ENCODE measurements around the gene COL19A1.
"Not testable (repeated sequence)": the region's sequence is repeated elsewhere in the genome, so short reads cannot be mapped to it uniquely, and the experiment has no call there.

The COL19A1 gene

DNA sequence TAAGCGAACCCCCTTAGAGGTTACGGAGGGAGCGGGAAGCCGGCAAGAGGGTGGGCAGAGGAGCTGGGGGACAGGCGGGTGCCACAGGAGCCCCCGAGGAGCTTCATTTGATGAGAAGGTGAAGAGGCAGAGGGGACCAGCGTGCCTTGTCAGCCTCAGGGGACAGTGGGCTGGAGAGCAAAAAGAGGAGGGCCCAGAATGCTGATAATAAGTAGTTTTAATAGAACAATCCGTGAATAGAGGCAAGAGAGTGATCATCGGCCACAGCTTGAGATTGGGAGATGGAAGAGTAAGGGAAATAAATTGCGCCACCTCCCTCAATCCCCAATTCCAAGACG lies 1.3 kb downstream of the COL19A1 start:
- no peak for DNase-seq

DNA sequence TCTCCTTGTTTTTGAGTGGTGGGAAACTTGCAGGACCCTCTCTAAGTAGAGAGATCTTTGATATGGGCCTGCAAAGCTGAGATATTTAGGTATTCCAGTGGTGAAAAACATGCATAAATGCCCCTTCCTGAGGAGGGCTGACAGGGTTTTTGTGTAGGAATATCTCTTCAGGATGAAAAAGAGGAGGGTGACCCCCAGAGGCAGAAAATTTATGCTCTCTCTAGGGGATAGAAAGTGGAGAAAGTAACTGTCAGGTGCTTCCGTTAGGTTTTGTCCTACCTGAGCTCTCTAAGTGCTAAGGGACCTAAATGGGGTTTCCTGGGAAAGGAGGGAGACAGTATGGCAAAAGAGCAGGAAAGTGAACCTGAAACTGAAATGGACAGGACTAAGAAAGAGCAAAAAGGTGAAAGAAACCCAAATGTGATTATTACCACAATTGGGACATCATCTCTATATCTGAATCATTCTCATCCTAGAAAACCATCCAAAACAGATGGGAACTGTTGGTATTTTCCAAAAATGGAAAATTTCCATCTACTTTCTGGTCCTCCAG lies 2.0 kb downstream of the COL19A1 start:
- no peak for DNase-seq

DNA sequence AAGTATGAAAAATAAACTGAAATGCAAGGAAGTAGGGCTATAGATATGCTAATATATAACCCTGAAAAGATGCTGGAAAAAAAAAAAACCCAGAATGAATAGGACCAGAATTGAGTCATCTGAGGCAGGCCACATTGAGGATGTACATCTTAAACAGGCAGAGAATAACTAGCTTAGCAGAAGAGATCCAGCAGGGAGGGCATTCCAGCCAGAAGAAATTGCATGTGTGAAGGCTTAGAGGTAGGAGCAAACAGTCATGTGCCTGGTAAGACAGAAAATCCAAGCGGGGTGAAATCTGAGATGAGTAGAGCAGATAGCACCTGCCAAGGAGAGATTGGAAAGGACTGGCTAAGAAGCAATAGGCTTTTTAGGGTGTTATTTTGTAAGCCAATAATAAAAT lies 2.6 kb downstream of the COL19A1 start:
- DNase-seq: no peak

DNA sequence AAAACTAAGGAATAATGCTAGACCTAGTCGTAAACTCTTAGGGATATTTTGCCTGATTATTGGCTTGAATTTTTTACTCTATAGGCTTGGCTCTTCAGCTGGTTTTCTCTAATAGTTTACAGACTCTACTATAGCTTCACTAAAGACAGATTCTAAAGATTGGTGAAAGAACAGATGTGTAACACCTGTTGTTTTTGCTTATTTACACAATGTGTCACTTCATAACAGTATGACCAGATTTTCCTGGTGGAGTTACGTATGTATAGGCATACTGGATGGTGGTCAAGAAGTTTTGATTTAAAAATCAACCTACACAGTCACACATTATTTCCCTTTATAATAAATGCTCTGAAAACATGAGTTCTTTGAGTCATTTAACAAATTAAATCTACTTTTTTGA lies 4.8 kb downstream of the COL19A1 start:
- no peak for DNase-seq

DNA sequence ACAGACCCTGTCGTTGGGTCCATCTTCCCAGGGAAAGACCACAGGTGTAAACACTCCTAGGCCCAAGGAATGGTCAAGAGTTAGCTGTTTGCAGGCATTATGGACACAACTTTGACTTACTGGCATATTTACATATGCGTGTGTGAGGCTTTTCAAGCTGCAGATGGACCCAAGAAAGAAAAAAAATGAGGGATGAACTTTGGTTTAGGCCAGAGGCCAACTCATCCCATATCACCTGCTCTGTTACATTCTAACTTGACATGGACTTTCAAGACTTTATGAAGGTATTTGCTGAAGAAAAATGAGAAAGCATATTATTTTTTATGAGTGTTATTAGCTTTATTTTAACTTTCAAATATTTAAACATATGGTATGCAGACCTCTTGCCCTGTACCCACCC lies 6.9 kb downstream of the COL19A1 start:
- DNase-seq: no peak

DNA sequence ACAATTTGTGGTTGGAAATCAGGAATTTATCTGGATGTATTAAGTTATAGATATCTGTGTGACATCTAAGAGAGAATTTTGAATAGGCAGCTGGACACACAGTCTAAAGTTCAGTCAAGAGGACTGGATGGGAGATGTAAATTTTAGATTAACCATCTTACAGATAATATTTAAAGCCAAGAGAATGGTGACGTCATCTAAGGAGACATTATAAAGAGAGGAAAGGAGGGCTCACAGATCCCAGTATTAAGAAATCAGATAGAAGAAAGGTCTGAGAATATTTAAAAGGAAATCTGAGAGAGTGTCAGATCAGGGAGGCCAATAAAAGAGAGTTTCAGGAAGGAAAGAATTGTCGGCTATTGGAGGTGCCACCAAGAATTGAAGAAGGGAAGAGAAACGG lies 9.4 kb downstream of the COL19A1 start:
- no peak for DNase-seq

DNA sequence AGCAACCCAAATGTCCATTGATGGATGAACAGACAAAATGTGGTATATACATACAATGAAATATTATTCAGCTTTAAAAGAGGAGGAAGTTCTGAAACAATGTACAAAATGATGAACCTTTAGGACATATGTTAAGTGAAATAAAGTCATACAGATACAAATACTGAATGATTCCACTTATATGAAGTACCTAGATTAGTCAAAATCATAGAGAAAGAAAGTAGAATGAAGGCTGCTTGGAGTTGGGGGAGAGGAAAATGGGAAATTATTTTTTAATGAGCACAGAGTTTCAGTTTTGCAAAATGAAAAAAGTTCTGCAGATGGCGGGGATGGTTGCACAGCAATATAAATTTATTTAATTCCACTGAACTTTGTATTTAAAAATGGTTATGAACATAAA lies 12.4 kb downstream of the COL19A1 start:
- no peak for DNase-seq

DNA sequence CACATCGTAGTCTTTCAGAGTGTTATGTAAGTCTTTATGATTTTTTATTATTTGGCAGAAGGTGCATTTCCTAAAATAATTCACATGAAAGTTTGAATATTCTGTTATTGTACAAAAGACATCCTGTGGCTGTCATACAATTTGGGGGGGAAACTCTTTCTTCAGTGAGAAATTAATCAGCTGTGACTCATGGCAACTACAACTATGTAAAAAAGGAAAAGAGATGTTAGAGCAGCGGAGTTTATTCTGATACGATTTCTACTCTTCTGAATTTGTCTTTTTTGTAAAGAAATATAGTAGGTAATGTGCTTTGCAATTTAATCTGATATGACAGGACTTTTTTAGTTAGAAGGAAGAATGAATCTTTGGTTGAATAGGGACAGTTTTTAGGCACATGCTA lies 14.2 kb downstream of the COL19A1 start:
- no peak for DNase-seq

DNA sequence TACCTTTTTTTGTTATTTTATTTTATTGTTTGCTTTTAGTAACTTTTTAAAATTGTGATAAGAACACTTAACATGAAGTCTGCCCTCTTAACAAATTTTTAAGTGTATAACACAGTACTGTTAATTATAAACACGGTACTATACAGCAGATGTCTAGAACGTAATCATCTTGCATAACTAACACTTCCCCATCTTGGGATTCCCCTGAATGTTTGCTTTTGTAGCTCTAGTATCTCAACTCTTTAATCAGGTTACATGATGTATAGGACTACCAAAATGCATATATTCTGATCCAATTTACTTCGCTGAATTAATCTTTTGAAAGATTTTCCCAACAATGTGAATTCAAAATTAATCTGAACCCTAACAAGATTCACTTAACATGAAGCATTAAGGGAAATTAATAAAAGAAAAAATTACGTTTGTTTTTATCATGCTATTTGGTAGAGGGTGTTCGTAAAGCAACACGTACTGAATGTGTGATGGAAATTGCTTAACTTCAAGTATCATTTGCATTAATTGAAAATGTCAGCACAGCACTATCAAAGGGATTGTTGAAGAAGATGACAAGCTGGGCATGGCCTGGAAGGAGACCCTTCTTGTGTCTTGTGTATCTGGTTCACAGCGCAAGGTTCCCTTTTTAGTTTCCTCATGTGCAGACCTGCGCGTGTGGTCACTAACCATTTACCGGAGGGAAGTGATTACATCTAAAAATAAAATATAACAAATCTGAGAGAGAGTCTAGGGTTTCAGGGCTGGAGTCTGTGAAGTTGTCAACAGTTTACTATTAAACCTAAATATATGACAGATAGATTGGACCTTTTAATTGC lies 15.2 kb downstream of the COL19A1 start:
- DNase-seq: no peak

DNA sequence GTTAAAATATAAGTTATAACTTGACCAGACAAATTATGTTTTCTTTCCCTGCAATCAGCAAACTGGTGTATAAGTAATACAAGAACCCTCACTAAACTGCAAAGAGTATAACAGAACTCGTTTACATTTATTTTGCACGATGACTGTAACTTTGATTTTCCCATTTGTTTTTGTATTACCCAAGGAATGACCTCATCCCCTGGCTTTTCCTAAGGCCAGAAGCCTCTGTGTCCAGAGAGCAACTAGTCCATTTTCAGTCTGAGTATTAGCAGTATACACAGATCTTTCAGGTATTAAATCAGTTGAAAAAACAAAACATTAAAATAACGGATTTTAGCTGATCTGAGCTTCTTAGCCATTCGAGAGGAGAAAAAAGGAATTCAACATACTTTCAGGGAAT lies 17.2 kb downstream of the COL19A1 start:
- DNase-seq: no peak

DNA sequence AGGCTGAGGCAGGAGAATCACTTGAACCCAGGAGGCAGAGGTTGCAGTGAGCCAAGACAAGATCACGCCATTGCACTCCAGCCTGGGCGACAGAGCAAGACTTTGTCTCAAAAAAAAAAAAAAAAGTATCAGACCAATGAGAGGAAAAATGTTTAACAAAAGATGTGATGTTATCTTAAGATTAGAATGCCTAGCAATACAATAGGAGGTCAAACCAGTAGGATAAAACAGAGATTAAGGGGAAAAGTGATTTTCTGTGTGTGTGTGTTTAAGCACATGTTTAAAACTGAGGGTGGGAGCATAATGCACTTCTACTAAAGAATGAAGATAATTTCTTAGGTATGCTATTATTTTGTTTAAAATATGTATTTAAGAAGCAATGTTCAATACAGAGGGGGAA lies 17.9 kb downstream of the COL19A1 start:
- no peak for DNase-seq

DNA sequence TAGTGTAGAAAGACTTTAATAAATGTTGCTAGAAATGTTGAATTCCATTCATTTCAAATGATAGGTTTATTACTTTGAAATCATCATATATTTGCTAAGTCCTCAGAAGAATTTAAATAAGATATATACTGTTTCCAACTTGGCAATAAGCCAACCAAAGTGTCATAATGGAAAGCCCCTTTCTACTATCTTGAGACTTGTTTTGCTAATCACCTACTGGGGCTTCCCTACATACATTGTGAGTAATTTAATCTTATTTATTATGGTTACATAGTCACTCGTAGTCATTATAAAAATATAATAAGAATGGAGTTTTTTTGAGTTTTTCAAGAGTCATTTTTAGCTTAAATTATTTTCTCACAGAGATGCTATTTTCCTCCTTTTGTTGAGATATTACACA lies 20.7 kb downstream of the COL19A1 start:
- DNase-seq: no peak

DNA sequence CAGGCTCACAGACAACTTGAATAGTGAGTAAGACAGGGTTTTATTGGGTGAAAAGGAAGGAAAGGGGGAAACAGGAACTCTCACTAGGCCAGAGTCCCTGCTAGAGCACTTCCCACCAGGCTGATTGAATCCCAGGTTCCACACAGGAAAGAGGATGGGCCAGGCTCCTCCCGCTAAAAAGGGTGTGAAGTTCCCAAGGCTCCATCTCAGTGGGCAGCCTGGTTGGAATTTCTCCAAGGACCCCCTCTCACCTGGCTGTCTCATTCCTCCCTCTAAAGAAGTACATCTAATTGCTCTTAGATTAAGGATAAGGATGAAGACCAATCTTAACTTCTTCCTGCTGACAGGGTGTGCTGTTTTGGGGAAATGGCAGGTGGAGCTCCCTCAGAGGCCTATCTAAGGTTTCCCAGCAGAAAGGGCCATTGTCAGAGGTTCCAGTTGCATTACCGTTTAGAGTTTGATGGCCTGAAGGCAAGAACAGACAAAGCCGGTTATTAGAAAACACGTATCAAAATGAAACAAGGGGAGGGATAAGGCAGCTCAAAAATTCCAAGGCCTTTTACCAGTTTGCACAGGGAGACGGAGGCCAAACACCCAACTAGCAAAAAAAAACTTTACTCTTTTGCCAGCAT lies 21.5 kb downstream of the COL19A1 start:
- no peak for DNase-seq

DNA sequence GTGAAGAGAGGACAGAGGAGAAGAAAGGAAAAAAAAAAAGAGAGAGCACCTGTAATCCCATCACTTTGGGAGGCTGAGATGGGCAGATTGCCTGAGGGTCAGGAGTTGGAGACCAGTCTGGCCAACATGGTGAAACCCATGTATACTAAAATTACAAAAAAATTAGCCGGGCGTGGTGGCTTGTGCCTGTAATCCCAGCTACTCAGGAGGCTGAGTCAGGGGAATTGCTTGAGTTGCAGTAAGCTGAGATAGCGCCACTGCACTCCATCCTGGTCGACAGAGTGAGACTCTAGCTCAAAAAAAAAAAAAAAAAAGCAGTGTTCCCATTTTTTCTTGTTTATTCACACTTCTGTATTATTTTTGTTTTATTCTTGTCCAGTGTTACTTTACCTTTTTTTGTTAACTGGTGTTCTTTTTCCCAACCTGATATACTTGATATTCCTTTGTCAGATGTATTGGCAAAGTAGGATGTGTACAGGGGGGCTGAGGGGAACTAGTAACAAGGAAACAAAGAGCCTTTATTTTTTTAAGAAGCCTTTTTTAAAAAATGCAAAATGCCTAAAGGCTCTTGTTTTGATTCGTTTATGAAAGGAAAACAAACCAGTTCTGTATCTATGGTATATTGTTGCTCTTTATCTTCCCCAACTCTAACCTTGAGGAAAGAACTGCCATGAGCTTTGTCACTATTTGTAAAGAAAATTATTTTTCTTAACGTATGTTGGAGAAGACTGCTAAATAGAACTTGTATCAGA lies 22.3 kb downstream of the COL19A1 start:
- no peak for DNase-seq

DNA sequence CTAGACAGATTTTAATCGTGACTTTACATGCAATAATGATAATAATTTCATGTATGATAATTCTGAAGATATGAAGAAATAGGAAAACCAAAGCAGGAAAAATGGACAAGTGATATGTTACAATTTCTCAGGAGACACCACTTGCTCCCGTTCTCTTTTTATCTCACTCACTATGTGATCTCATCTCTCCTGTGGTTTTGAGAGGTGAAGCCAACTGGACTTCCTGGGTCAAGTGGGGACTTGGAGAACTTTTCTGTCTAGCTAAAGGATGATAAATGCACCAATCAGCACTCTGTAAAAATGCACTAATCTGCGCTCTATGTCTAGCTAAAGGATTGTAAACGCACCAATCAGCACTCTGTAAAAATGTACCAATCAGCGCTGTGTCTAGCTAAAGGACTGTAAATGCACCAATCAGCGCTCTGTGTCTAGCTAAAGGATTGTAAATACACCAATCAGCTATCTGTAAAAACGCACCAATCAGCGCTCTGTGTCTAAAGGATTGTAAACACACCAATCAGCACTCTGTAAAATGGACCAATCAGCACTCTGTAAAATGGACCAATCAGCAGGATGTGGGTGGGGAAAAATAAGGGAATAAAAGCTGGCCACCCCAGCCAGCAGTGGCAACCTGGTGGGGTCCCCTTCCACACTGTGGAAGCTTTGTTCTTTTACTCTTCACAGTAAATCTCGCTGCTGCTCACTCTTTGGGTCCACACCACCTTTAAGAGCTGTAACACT lies 23.0 kb downstream of the COL19A1 start:
- DNase-seq: not testable (repeated sequence)

DNA sequence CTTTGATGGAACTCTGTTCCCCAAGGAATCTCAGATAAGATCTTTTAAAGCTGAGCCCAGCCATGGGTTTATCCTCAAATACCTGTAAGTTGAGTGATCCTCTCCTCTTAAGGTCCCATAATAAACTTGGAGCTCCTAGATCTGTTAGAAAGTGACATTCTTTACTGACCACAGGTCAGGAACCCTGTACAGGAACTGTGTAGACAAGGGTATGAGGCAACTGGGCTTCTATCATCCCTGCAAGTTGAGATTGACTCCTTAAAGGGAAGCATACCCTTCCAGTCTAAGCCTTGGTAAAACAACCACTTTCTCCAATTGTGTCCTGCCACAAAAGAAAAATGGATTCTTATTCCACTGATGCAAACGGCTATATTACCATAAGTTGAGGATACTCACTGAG lies 26.2 kb downstream of the COL19A1 start:
- DNase-seq: not testable (repeated sequence)

DNA sequence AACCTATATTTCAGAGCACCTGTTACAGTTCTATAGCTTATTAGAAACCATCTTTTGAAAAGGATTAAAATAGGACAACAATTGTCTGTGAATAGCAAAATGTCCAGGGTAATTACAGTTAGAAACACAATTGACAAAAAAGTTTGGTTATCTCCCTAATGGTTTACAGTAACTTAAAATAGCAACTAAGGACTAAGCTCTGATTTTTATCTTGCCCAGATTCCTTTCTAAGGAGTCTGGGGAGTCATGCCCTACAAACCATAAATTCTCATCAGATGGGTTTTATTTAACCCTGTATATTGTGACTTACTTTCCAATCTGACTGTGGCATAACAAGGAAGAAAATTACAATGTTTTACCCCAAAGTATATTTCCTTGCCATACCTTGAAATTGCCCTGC lies 26.9 kb downstream of the COL19A1 start:
- DNase-seq: not testable (repeated sequence)

DNA sequence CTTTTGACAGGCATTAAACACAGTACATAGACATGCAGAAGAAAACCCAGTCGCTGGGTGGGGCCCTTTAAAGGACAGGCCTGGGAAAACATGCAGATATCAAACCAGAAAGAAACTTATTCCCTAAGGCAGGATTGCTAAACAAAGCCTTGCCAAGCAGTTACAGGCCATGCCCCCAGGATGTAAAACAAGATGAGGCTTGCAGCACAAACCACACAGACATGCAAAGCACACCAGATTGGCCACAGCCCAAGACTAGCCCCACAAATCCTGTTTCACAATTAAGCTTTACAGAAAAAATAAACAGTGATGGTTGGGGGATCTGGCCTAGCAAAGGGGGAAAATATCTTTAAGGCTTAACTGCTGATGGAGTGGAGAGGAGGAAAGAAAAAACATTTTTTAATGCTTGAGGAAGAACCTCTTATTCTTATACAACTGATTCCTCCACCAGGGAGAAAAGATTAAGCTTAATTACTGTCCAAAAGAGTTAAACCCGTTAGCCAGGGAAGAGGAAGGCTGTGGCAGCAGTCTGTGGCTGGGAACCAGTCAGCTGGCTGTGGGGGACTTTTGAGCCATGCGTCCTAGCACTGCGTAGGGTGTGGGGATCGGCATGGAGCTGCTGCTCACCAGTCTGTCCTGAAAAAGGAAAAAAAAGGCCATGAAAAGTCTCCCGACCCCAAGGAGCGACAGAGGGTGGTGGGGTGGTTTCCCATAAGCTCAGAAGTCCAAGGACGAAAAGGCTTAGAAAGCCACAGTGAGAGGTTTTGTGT lies 28.4 kb downstream of the COL19A1 start:
- DNase-seq: no peak

DNA sequence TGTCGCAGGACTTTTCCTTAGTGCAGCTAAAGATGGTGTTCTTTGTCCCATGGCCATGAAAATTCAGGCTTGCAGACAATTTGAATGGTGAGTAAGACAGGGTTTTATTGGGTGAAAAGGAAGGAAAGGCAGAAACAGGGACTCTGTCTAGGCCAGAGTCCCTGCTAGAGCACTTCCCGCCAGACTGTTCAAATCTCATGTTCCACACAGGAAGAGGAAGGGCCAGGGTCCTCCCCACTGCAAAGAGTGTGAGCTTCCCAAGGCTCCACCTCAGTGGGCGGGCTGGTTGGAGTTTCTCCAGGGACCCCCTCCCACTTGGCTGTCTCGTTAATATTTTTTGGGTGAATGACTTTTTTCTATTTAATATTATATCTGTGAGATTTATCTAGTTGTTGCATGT lies 29.0 kb downstream of the COL19A1 start:
- DNase-seq: no peak

DNA sequence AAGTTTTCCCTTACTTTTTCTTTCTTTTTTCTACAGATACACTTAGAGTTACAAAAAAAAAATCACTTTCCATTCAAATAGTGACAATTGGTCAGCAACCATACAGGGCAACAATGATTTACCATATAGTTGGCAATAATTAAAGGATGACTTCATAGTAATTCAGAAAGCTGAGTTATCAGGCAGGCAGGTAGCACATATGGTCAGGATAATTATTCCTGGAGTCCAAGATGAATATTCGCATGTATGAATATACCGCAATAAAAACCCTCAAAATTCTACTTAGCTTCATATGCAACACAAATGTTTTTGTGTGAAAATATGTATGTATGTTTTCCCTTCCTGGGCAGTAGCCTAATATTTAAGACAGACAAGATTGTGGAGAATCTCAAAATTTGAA lies 34.5 kb downstream of the COL19A1 start:
- no peak for DNase-seq

DNA sequence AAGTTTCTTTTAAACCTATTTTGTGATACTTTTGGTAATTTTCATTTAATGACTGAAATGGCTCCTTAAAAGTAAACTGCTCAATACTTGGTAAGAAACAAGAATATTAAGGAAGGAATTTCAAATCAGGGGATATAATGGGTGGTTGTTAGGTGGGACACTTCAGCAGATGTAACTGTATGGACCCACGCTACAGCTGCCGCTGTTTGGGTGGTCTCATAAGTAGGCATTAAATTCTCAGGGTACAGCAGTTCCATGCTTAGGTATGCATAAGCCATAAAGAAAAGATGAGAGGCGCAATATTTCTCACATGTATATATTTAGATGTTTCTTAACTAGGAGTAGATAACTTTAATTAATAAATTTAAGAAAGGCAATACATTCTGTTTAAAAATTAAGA lies 35.0 kb downstream of the COL19A1 start:
- no peak for DNase-seq

DNA sequence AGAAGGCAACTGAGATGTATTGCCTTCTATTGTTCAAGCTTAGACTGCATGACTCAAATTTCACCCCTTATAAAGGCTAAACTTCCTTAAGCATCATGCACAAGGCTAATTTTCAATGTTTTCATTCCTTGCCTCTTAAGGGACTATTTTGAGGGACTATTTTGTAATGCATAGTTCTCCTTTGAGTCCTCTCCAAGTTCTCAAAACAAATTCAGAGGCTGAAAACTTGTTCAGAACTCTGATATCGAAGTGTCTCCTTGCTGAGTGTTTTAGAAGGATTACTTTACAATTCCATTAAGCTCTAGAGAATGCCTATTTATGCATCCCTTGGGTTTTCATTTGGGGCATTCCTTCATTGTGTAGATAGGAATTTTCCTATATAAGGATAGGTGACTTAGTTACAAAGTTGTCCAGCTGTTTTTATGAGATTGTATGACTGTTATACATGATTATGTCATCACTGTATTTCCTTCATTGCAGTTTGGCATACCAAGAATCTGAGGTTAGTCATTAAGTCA lies 41.7 kb downstream of the COL19A1 start:
- no peak for DNase-seq
